K562 (cell line): ENCODE results near the gene LMX1B. TPM values are rescaled to one million over a fixed set of nuclear protein-coding genes. Genes with fewer than 3 reads are reported as not detected.

ENCODE experiments used
- ATAC-seq: fragments of 200-7000 bp; cut with Tn5 transposase; 3 replicates; pipeline ENCODE4 v1.9.1; 2020; ENCODE audit warnings: moderate library complexity
- BruUV-seq: library from RNA; stranded (reverse); fragments of 400-500 nt; replicated peaks from 2 replicates; lab custom pipeline; 2021; lab: Mats Ljungman, UMichigan
- CTCF ChIA-PET: fragments of 300-600 bp; formaldehyde crosslinking; extraction: SDS; loops from one replicate; lab custom pipeline; 2021; ENCODE audit warnings: low intra/inter-chr PET ratio; lab: Yijun Ruan, JAX
- POLR2A ChIA-PET: fragments of 300-600, 350-650 bp; sonication (Branson Sonifier 250); formaldehyde crosslinking; extraction: SDS; loops from one replicate; lab custom pipeline; 2021; ENCODE audit warnings: antibody characterized with exemption, inconsistent platforms; lab: Yijun Ruan, JAX
- DNase-seq, 4 experiments: peaks; one replicate each; pipeline versions ENCODE4 v3.0.0 to v3.0.0-alpha.2; 2011 to 2018; ENCODE audit warnings: low spot score in 3 of 4, mixed read lengths in 3 of 4; ENCODE audit errors: extremely low read depth in 1 of 4
- FAIRE-seq: peaks from 2 replicates; lab custom pipeline; 2011; peaks lifted over from hg19 to GRCh38; lab: Jason Lieb, UNC
- H2AFZ ChIP-seq: 2 replicates; pipeline ENCODE4 v1.6.0; 2011; ENCODE audit warnings: low read depth, low read length, control low read depth, inconsistent platforms
- H3K27ac ChIP-seq: fragments of 200-600 bp; 3 replicates; pipeline ENCODE4 v1.8.0; 2011; ENCODE audit warnings: low read depth, mild to moderate bottlenecking, control low read depth, inconsistent platforms, low read length, moderate library complexity, mixed read lengths; ENCODE audit errors: extremely low read depth
- H3K27me3 ChIP-seq, 2 experiments: fragments of 300-600 bp in 1 of 2; 2 replicates in 1 of 2; 3 replicates in 1 of 2; pipeline versions ENCODE4 v1.6.0 to v1.8.0; 2011; ENCODE audit warnings: inconsistent platforms in 2 of 2, low read length in 2 of 2, mild to moderate bottlenecking in 1 of 2, mixed read lengths in 1 of 2, moderate library complexity in 1 of 2; ENCODE audit not compliant: control insufficient read depth in 2 of 2, insufficient read depth in 2 of 2
- H3K36me3 ChIP-seq: fragments of 300-600 bp; 3 replicates; pipeline ENCODE4 v1.8.0; 2011; ENCODE audit warnings: mild to moderate bottlenecking, low read length, inconsistent platforms; ENCODE audit not compliant: control insufficient read depth, insufficient read depth
- H3K4me1 ChIP-seq, 2 experiments: fragments of 200-600 bp in 1 of 2; replicated peaks in 1 of 2; 2 replicates in 1 of 2; 3 replicates in 1 of 2; pipeline versions ENCODE4 v1.5.1 to v1.8.0; 2011; ENCODE audit warnings: inconsistent platforms in 2 of 2, low read length in 2 of 2, mild to moderate bottlenecking in 1 of 2, mixed read lengths in 1 of 2, moderate library complexity in 1 of 2; ENCODE audit not compliant: control insufficient read depth in 2 of 2, insufficient read depth in 2 of 2
- H3K4me2 ChIP-seq: 2 replicates; pipeline ENCODE4 v1.6.1; 2011; ENCODE audit warnings: low read length, control low read depth, inconsistent platforms, mixed read lengths; ENCODE audit not compliant: insufficient read depth
- H3K4me3 ChIP-seq: fragments of 200-600 bp; sonication (generic), shearing (Covaris generic); 2 replicates; pipeline ENCODE4 v1.5.1; 2016; ENCODE audit warnings: control low read depth, inconsistent platforms
- H3K79me2 ChIP-seq: fragments of 200-600 bp; 3 replicates; pipeline ENCODE4 v1.8.0; 2011; ENCODE audit warnings: low read length, inconsistent platforms; ENCODE audit not compliant: control insufficient read depth, insufficient read depth
- H3K9ac ChIP-seq, 2 experiments: 2 replicates each; pipeline versions ENCODE4 v1.6.0 to v1.6.1; 2011; ENCODE audit warnings: low read depth in 2 of 2, low read length in 2 of 2, control low read depth in 1 of 2, inconsistent platforms in 1 of 2, mild to moderate bottlenecking in 1 of 2, mixed read lengths in 1 of 2; ENCODE audit not compliant: insufficient read depth in 1 of 2
- H3K9me1 ChIP-seq: one replicate; pipeline ENCODE4 v1.6.0; 2011; ENCODE audit warnings: inconsistent platforms, mild to moderate bottlenecking, low read length, moderate library complexity; ENCODE audit not compliant: control insufficient read depth, insufficient read depth
- H3K9me3 ChIP-seq: replicated peaks from 2 replicates; pipeline ENCODE4 v1.5.1; 2011; ENCODE audit warnings: low read depth, low read length, inconsistent platforms; ENCODE audit not compliant: control insufficient read depth, insufficient read depth
- H4K20me1 ChIP-seq: replicated peaks from 2 replicates; pipeline ENCODE4 v1.6.1; 2011; ENCODE audit warnings: low read length, inconsistent platforms, mixed read lengths; ENCODE audit not compliant: control insufficient read depth, insufficient read depth
- BHLHE40 ChIP-seq: IDR thresholded peaks from 2 replicates; pipeline ENCODE4 v1.6.1; 2011; ENCODE audit warnings: low read length, improper control_type of control experiment
- E2F6 ChIP-seq, 2 experiments: IDR thresholded peaks; 2 replicates each; pipeline ENCODE4 v1.6.1; 2011; ENCODE audit warnings: borderline replicate concordance in 1 of 2, control low read depth in 1 of 2, low read depth in 1 of 2, low read length in 1 of 2, mild to moderate bottlenecking in 1 of 2, mixed read lengths in 1 of 2, moderate library complexity in 1 of 2; ENCODE audit not compliant: insufficient read depth in 1 of 2, insufficient read length in 1 of 2, poor library complexity in 1 of 2, severe bottlenecking in 1 of 2; ENCODE audit errors: extremely low read depth in 1 of 2
- HDAC8 ChIP-seq: fragments of 450-650 bp; IDR thresholded peaks from 2 replicates; pipeline ENCODE4 v1.6.1; 2016; ENCODE audit warnings: mild to moderate bottlenecking, missing genetic modification characterization, moderate library complexity, missing compliant biosample characterization
- HINFP ChIP-seq: fragments of 450-650 bp; conservative IDR thresholded peaks from 2 replicates; pipeline ENCODE4 v1.6.1; 2016; ENCODE audit warnings: missing genetic modification characterization, low read depth, mild to moderate bottlenecking, control low read depth, missing compliant biosample characterization
- HLTF ChIP-seq: fragments of 450-650 bp; IDR thresholded peaks from 2 replicates; pipeline ENCODE4 v1.6.1; 2016
- MAX ChIP-seq: sonication (generic); formaldehyde crosslinking; IDR thresholded peaks from 2 replicates; pipeline ENCODE4 v1.9.0; 2022; ENCODE audit warnings: mild to moderate bottlenecking, missing genetic modification reagents
- RAD21 ChIP-seq, 2 experiments: fragments of 250-450 bp in 1 of 2; fragments of 450-650 bp in 1 of 2; sonication (Bioruptor Pico) in 1 of 2; formaldehyde crosslinking in 1 of 2; IDR thresholded peaks in 1 of 2; conservative IDR thresholded peaks in 1 of 2; 2 replicates each; pipeline versions ENCODE4 v1.4.0 to v1.8.0; 2020 to 2022; ENCODE audit warnings: mild to moderate bottlenecking in 2 of 2, moderate library complexity in 1 of 2
- USF2 ChIP-seq: sonication (generic); formaldehyde crosslinking; IDR thresholded peaks from 2 replicates; pipeline ENCODE4 v1.5.0; 2020; ENCODE audit warnings: missing genetic modification reagents
- WGBS: fragments of 100-300 bp; shearing (Covaris generic); methylation state at CpG from one replicate; pipeline ENCODE4 v1.1.6; 2016; ENCODE audit warnings: low coverage, mixed read lengths; ENCODE audit not compliant: insufficient coverage; ENCODE audit errors: missing lambda C conversion rate; 5-methylcytosine and 5-hydroxymethylcytosine counted together
- in situ Hi-C: fragments of 300-500 bp; cut with MboI; formaldehyde crosslinking; loops from 4 replicates; pipeline ENCODE4 v1.15.0; 2018; ENCODE audit warnings: inconsistent platforms, mixed read lengths
- intact Hi-C: fragments of 100-400 bp; cut with micrococcal nuclease; formaldehyde crosslinking; loops from 2 replicates; pipeline ENCODE4 v1.14.2; 2022
- polyA plus RNA-seq, 8 experiments: library from polyadenylated mRNA; depleted of rRNA in 4 of 8; stranded (reverse) in 5 of 8; unstranded in 3 of 8; fragments of >200 nt; fragmentation: Nextera tagmentation in 2 of 8; fragmentation: Illumina TruSeq in 1 of 8; extraction: Ambion mirVana in 2 of 8; extraction: Trizol in 1 of 8; gene quantifications; 2 replicates each; pipeline versions ENCODE4 v1.2.1 to v1.2.3, GENCODE V29; 2011 to 2014; ENCODE audit warnings: inconsistent platforms in 1 of 8, missing spikeins in 1 of 8
- total RNA-seq, 7 experiments: library from RNA; depleted of rRNA in 6 of 7; stranded (reverse); fragments of >200 nt in 6 of 7; fragmentation: Illumina TruSeq in 2 of 7; extraction: Trizol in 2 of 7; gene quantifications; 2 replicates each; pipeline versions ENCODE4 v1.2.1 to v1.2.3, GENCODE V29; 2011 to 2021; ENCODE audit warnings: low replicate concordance in 1 of 7

Gene LMX1B
- total and polyA plus RNA-seq, 9 of the 15 experiments (the other 6 are each of a cell fraction or from before 2014, with no cell fraction given): not detected

- TF ChIP-seq HINFP (tag) (no peak), HLTF (no peak), RAD21 (CRISPR knock-in tag; conservative IDR thresholded peaks at IDR 0.05 in 1 of 2, IDR thresholded peaks at IDR 0.05 in 1 of 2) (no peak), HDAC8 (no peak)
- TF ChIP-seq, all 486 proteins: peak for 0
Measured at GRCh38 chr9:126682113-126682810, 68.5 kb downstream of the LMX1B start (continued).

- Histone ChIP-seq H3K36me3 (no peaks in the 10 kb centered on the region), H3K9me1 (no peaks in the 10 kb centered on the region), H3K27me3 (peaks cover 37 to 75% of the 10 kb centered on the region in 2 experiments), H3K9me3 (no peaks in the 10 kb centered on the region), H2AFZ (no peak overlapping the region), H3K9ac (no peak overlapping the region), H3K27ac (no peak overlapping the region), H3K4me1 (peaks cover 0 to 10% of the 10 kb centered on the region in 2 experiments; a peak in 3 of 5 replicates), H4K20me1 (peaks cover 13% of the 10 kb centered on the region; the same call in 1 of the 2 replicates), H3K4me3 (no peak overlapping the region), H3K79me2 (no peaks in the 10 kb centered on the region), H3K4me2 (no peak overlapping the region)
- in situ Hi-C loops: no loop called here
- BruUV-seq: no TSS peak
- intact Hi-C loops: no loop called here
- ATAC-seq: no peak
- DNase-seq: peak in 2 of 4 experiments; percentile 40 to 48
- TF ChIP-seq USF2 (CRISPR knock-in tag) (peak; percentile 40; the same call in 1 of the 2 replicates), BHLHE40 (peak; percentile 35; the same call in 1 of the 2 replicates), MAX (CRISPR knock-in tag) (no peak), E2F6 (IDR thresholded peaks at IDR 0.05; ENCODE audit: borderline replicate concordance in 1 of 2, extremely low read depth in 1 of 2, insufficient read depth in 1 of 2, insufficient read length in 1 of 2, low read depth in 1 of 2, low read length in 1 of 2, poor library complexity in 1 of 2, severe bottlenecking in 1 of 2) (peak in 1 of 2 experiments; percentile 31)
- whole genome bisulfite sequencing: 12% methylated on average over 37 of the region's 69 CpGs
- no peak for FAIRE-seq
- ChIA-PET CTCF (no interaction called here), POLR2A (interaction anchor here (0.8 kb wide), 1 partner anchor 109 kb away, joined by 3 read pairs; no protein-coding TSS in a partner anchor)
Measured at GRCh38 chr9:126682928-126683697, 69.4 kb downstream of the LMX1B start.
